Suprapubic skin (tissue), 4 donors: ENCODE measurements around the gene MAEA.

Source experiments
- CTCF ChIP-seq, 2 donors: fragments of 200-600 bp in 1 of 2; fragments of 450-650 bp in 1 of 2; sonication (generic) in 1 of 2; IDR thresholded peaks; one replicate each; pipeline ENCODE4 v1.5.1; 2016 to 2019; ENCODE audit warnings: antibody characterized with exemption in 2 of 2, mild to moderate bottlenecking in 1 of 2, moderate library complexity in 1 of 2
- EP300 ChIP-seq: sonication (generic); formaldehyde crosslinking; IDR thresholded peaks from one replicate; pipeline ENCODE4 v1.6.1; 2017; ENCODE audit warnings: antibody characterized with exemption
- POLR2A ChIP-seq, 2 donors: fragments of 450-650 bp; IDR thresholded peaks; one replicate each; pipeline ENCODE4 v1.6.1; 2017; ENCODE audit warnings: antibody characterized with exemption in 2 of 2, mild to moderate bottlenecking in 2 of 2, moderate library complexity in 2 of 2
- POLR2AphosphoS5 ChIP-seq, 3 donors: sonication (generic); formaldehyde crosslinking; IDR thresholded peaks; one replicate each; pipeline ENCODE4 v1.6.1; 2017; ENCODE audit warnings: antibody characterized with exemption in 3 of 3

- TF ChIP-seq CTCF (IDR thresholded peaks at IDR 0.05) (no peak), POLR2AphosphoS5 (IDR thresholded peaks at IDR 0.05) (no peak), EP300 (no peak), POLR2A (IDR thresholded peaks at IDR 0.05) (no peak)
Observed at GRCh38 chr4:1364748-1365147, 75.1 kb downstream of the MAEA start.
